GM19438 (cell line): ENCODE results near the gene ILK.

Experiments used
- ATAC-seq: cut with Tn5 transposase; IDR thresholded peaks from one replicate; pipeline ENCODE4 v1.9.1; 2021; ENCODE audit warnings: low read depth; ENCODE audit not compliant: unreplicated experiment

Gene ILK

GRCh38 chr11:6654281-6655019 is 50.9 kb downstream of the ILK start:
- ATAC-seq: no peak

GRCh38 chr11:6655020-6655789 is 51.6 kb downstream of the ILK start:
- no peak for ATAC-seq

- ATAC-seq: no peak
Measured at GRCh38 chr11:6655790-6656583, 52.4 kb downstream of the ILK start, which contains the start of gene DCHS1. TSS of gene DCHS1 (minus strand) at chr11:6655809. CDS start at chr11:6641613, 14,196 bp downstream.

GRCh38 chr11:6656584-6656915 is 53.0 kb downstream of the ILK start:
- no peak for ATAC-seq

GRCh38 chr11:6656936-6657335 is 53.4 kb downstream of the ILK start:
- no peak for ATAC-seq

GRCh38 chr11:6657346-6657745 is 53.8 kb downstream of the ILK start:
- no peak for ATAC-seq

GRCh38 chr11:6658647-6659046 is 55.1 kb downstream of the ILK start:
- no peak for ATAC-seq
